ENCODE data around the gene ADRB2. TPM values are rescaled to one million over a fixed set of nuclear protein-coding genes. Genes with fewer than 3 reads are reported as not detected.

ADRB2 gene
- total RNA-seq: 27.5 TPM

- Histone ChIP-seq H3K9me3 (ENCODE audit: low read depth, low read length) (no peaks in the 10 kb centered on the region), H3K4me3 (ENCODE audit: low read length) (peak within 1 kb of the TSS; percentile 55), H3K27me3 (ENCODE audit: insufficient read depth, low read length) (no peaks in the 10 kb centered on the region), H3K4me1 (ENCODE audit: insufficient read depth, low read length) (peaks cover 79% of the 10 kb centered on the region)
These were observed at the start of gene ADRB2 for GRCh38 chr5:148826053-148826738. Gene ADRB2, plus strand, starts transcription at chr5:148826611. Its CDS starts 221 bp downstream, at chr5:148826832.

GRCh38 chr5:148776780-148777179, 49.6 kb upstream of the ADRB2 start:
- H3K27me3 ChIP-seq (ENCODE audit: insufficient read depth, low read length): no peaks in the 10 kb centered on the region
- no peak overlapping the region for H3K4me3 ChIP-seq (ENCODE audit: low read length)
- no peaks in the 10 kb centered on the region for H3K9me3 ChIP-seq (ENCODE audit: low read depth, low read length)
- H3K4me1 ChIP-seq (ENCODE audit: insufficient read depth, low read length): peaks cover 14% of the 10 kb centered on the region

- Histone ChIP-seq H3K4me1 (ENCODE audit: insufficient read depth, low read length) (peaks cover 13% of the 10 kb centered on the region), H3K27me3 (ENCODE audit: insufficient read depth, low read length) (no peaks in the 10 kb centered on the region), H3K9me3 (ENCODE audit: low read depth, low read length) (no peaks in the 10 kb centered on the region), H3K4me3 (ENCODE audit: low read length) (no peak overlapping the region)
These were observed 47.5 kb upstream of the ADRB2 start for GRCh38 chr5:148778882-148779281.

- Histone ChIP-seq H3K4me3 (ENCODE audit: low read length) (no peak overlapping the region), H3K4me1 (ENCODE audit: insufficient read depth, low read length) (peaks cover 8% of the 10 kb centered on the region), H3K27me3 (ENCODE audit: insufficient read depth, low read length) (no peaks in the 10 kb centered on the region), H3K9me3 (ENCODE audit: low read depth, low read length) (no peaks in the 10 kb centered on the region)
These were observed 45.7 kb upstream of the ADRB2 start for GRCh38 chr5:148780711-148781110.

GRCh38 chr5:148781766-148782165, 44.6 kb upstream of the ADRB2 start:
- Histone ChIP-seq H3K27me3 (ENCODE audit: insufficient read depth, low read length) (no peaks in the 10 kb centered on the region), H3K9me3 (ENCODE audit: low read depth, low read length) (no peaks in the 10 kb centered on the region), H3K4me3 (ENCODE audit: low read length) (no peak overlapping the region), H3K4me1 (ENCODE audit: insufficient read depth, low read length) (peaks cover 8% of the 10 kb centered on the region)

- Histone ChIP-seq H3K4me1 (ENCODE audit: insufficient read depth, low read length) (peaks cover 8% of the 10 kb centered on the region), H3K4me3 (ENCODE audit: low read length) (no peak overlapping the region), H3K27me3 (ENCODE audit: insufficient read depth, low read length) (no peaks in the 10 kb centered on the region), H3K9me3 (ENCODE audit: low read depth, low read length) (no peaks in the 10 kb centered on the region)
These were observed 41.2 kb upstream of the ADRB2 start for GRCh38 chr5:148785223-148785622.

- Histone ChIP-seq H3K9me3 (ENCODE audit: low read depth, low read length) (no peaks in the 10 kb centered on the region), H3K4me3 (ENCODE audit: low read length) (no peak overlapping the region), H3K27me3 (ENCODE audit: insufficient read depth, low read length) (no peaks in the 10 kb centered on the region), H3K4me1 (ENCODE audit: insufficient read depth, low read length) (peaks cover 14% of the 10 kb centered on the region)
These were observed 40.0 kb upstream of the ADRB2 start for GRCh38 chr5:148786456-148786855.

GRCh38 chr5:148788636-148789035, 37.8 kb upstream of the ADRB2 start:
- Histone ChIP-seq H3K27me3 (ENCODE audit: insufficient read depth, low read length) (no peaks in the 10 kb centered on the region), H3K4me3 (ENCODE audit: low read length) (no peak overlapping the region), H3K9me3 (ENCODE audit: low read depth, low read length) (no peaks in the 10 kb centered on the region)

GRCh38 chr5:148790545-148791333, 35.7 kb upstream of the ADRB2 start:
- Histone ChIP-seq H3K27me3 (ENCODE audit: insufficient read depth, low read length) (no peaks in the 10 kb centered on the region), H3K4me1 (ENCODE audit: insufficient read depth, low read length) (peaks cover 41% of the 10 kb centered on the region), H3K4me3 (ENCODE audit: low read length) (no peak overlapping the region), H3K9me3 (ENCODE audit: low read depth, low read length) (no peaks in the 10 kb centered on the region)

More at GRCh38 chr5:148788636-148789035, 37.8 kb upstream of the ADRB2 start:
- peaks cover 25% of the 10 kb centered on the region for H3K4me1 ChIP-seq (ENCODE audit: insufficient read depth, low read length)

GRCh38 chr5:148791334-148791667, 35.1 kb upstream of the ADRB2 start:
- Histone ChIP-seq H3K4me1 (ENCODE audit: insufficient read depth, low read length) (peaks cover 41% of the 10 kb centered on the region), H3K27me3 (ENCODE audit: insufficient read depth, low read length) (no peaks in the 10 kb centered on the region), H3K4me3 (ENCODE audit: low read length) (no peak overlapping the region), H3K9me3 (ENCODE audit: low read depth, low read length) (no peaks in the 10 kb centered on the region)

GRCh38 chr5:148791696-148792095, 34.7 kb upstream of the ADRB2 start:
- Histone ChIP-seq H3K9me3 (ENCODE audit: low read depth, low read length) (no peaks in the 10 kb centered on the region), H3K27me3 (ENCODE audit: insufficient read depth, low read length) (no peaks in the 10 kb centered on the region), H3K4me3 (ENCODE audit: low read length) (no peak overlapping the region), H3K4me1 (ENCODE audit: insufficient read depth, low read length) (peaks cover 41% of the 10 kb centered on the region)

- no peaks in the 10 kb centered on the region for H3K9me3 ChIP-seq (ENCODE audit: low read depth, low read length)
- no peak overlapping the region for H3K4me3 ChIP-seq (ENCODE audit: low read length)
- no peaks in the 10 kb centered on the region for H3K27me3 ChIP-seq (ENCODE audit: insufficient read depth, low read length)
- H3K4me1 ChIP-seq (ENCODE audit: insufficient read depth, low read length): peaks cover 41% of the 10 kb centered on the region
These were observed 33.7 kb upstream of the ADRB2 start for GRCh38 chr5:148792744-148793143.

GRCh38 chr5:148793261-148793660, 33.1 kb upstream of the ADRB2 start:
- H3K9me3 ChIP-seq (ENCODE audit: low read depth, low read length): no peaks in the 10 kb centered on the region
- no peaks in the 10 kb centered on the region for H3K27me3 ChIP-seq (ENCODE audit: insufficient read depth, low read length)
- no peak overlapping the region for H3K4me3 ChIP-seq (ENCODE audit: low read length)
- peaks cover 41% of the 10 kb centered on the region for H3K4me1 ChIP-seq (ENCODE audit: insufficient read depth, low read length)

- Histone ChIP-seq H3K9me3 (ENCODE audit: low read depth, low read length) (no peaks in the 10 kb centered on the region), H3K4me3 (ENCODE audit: low read length) (no peak overlapping the region), H3K4me1 (ENCODE audit: insufficient read depth, low read length) (peaks cover 41% of the 10 kb centered on the region), H3K27me3 (ENCODE audit: insufficient read depth, low read length) (no peaks in the 10 kb centered on the region)
These were observed 32.1 kb upstream of the ADRB2 start for GRCh38 chr5:148794275-148794674.

- H3K4me3 ChIP-seq (ENCODE audit: low read length): no peak overlapping the region
- H3K27me3 ChIP-seq (ENCODE audit: insufficient read depth, low read length): no peaks in the 10 kb centered on the region
- H3K4me1 ChIP-seq (ENCODE audit: insufficient read depth, low read length): peaks cover 41% of the 10 kb centered on the region
- H3K9me3 ChIP-seq (ENCODE audit: low read depth, low read length): no peaks in the 10 kb centered on the region
These were observed 31.5 kb upstream of the ADRB2 start for GRCh38 chr5:148794729-148795561.

Data from mononuclear cell (primary cell).